HL-60/S4 treated with retinoic acid at 250 ng/mL for 4 days and 3 days (cell line): Measurements from ENCODE around the gene GLB1L.

Experiments
- in situ Hi-C: fragments of 300-500 bp; cut with MboI; formaldehyde crosslinking; loops from 2 replicates; pipeline ENCODE4 v1.7.0; 2022; ENCODE audit warnings: low sequenced_read_pairs

GLB1L gene

GRCh38 chr2:219228041-219228910 lies 17.0 kb downstream of the GLB1L start:
- in situ Hi-C loops, result no loop called here

DNA sequence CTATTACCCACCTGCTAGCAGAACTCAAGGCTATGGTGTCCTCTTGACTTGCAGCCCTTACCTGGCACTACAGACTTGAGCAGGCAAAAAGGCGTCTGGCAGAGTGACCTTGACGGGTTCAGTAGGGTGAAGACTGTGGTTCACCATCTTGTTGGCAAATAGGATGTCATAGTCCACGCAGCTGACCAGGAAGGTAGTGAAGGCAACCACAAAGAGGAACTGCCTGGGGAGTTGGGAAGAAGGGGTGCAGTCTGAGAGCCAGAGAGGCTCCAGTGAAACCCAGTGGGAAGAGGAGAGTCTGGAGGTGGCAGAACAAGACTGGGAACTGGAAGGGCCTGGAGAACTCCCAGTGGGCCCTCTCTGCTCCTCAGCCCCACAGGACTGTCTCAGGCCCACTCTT lies 19.9 kb downstream of the GLB1L start:
- in situ Hi-C loops, result no loop called here

- in situ Hi-C loops, result no loop called here
Measured at GRCh38 chr2:219223831-219224610, 21.2 kb downstream of the GLB1L start.

GRCh38 chr2:219221957-219222518 lies 23.2 kb downstream of the GLB1L start:
- in situ Hi-C loops, result no loop called here

DNA sequence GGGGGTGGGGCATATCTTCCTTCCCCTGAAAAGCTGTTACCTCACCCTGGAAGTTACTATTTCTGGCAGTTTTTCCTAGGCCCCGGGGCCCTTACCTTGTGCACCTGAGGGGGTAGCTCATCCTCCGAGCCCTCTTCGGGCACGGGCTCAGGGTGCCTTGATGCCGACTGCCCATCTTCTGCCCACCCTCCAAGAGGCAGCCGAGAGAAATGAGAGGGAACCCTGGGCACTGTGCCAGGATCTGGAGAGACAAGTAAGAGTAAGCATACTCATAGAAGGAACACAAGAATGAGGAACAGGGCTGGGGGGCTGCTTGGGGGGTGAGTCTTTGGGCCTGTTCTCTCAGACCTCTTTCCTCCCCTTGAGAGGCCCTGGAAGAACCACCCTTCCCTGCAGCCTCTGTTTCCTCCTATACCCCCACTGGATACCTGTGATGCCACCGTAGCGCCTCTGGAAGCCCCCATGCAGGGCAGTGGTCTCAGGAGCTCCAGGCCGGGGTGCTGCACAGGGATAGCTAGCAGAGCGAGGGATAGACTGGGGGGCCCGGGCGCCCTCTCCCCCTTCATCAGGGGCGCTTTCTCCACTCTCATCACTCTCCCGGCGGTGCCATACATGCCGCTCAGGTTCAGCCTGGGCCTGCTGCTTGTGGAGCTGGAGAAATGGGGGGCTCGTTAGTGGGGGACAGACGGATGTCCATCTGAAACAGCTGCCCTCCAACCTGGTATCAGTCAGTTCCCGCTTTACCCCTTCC lies 24.4 kb downstream of the GLB1L start:
- in situ Hi-C loops, result no loop called here

GRCh38 chr2:219219784-219220532 lies 25.3 kb downstream of the GLB1L start:
- in situ Hi-C loops, result no loop called here

- in situ Hi-C loops, result no loop called here
Measured at GRCh38 chr2:219218732-219219701, 26.2 kb downstream of the GLB1L start, which contains the start of gene ABCB6. ABCB6 (minus strand) TSS chr2:219218958; CDS start chr2:219218673, 285 bp downstream.

DNA sequence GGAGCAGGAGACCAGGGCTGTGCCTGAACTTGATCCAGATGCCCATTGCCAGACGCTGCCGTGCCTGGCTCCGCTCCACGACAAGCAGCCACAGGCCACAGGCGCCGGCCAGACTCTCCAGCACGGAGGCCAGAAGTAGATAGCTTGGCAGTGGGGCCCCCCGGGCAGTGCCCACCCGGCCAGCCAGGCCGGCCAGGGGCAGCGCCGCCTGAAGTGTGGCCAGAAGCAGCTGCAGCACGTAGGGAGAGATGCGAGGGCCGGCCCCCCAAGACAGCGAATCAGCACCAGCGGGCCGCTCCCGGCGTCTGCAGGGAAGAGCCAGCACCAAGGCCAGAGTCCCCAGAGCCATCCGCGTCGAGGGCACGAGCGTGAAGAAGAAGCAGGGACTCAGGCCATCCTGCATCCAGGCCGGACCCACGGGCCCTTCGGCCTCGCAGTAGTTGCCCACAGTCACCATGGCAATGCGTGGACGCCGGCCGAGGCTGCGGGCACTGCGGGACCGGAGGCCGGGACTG lies 27.0 kb downstream of the GLB1L start:
- in situ Hi-C loops, result no loop called here

DNA sequence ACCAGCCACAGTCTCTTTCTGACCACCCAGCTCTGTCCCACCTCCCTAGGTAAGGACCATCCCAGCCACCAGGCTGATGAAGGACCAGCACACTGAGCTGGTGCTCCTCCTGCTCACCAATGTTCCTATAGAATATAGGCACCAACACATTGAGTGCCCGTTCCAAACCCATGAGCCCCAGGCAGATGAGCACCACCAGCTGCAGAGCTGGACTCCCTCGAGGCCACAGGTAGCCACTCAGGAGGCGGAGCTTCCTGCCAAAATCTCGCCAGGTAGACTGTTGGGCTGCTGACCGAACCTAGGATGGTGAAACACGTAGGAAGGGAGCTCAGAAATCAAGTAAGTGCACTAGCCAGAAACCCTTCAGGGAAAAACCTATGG lies 28.7 kb downstream of the GLB1L start:
- in situ Hi-C loops, result no loop called here

- in situ Hi-C loops, result no loop called here
Measured at GRCh38 chr2:219215871-219216534, 29.2 kb downstream of the GLB1L start.

DNA sequence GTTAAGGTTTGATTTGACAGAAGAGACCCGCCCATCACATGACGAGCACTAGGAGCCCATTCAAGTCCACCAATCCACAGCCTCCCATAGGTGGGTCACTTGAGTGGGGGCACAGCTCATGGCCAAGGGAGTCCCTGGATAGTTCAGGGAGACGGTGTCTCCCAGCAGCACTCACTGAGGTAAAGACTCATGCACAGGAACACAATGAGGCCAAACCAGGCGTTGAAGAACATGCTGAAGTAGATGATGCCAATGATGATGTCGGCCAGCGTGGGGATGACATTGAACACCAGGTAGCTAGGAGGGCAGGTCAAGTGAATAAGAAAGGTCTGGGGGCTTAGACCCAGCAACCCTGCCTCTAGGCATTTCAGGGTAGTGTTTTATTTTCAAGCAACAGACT lies 30.5 kb downstream of the GLB1L start:
- in situ Hi-C loops, result no loop called here

- in situ Hi-C loops, result no loop called here
Measured at GRCh38 chr2:219214141-219214540, 31.1 kb downstream of the GLB1L start.

DNA sequence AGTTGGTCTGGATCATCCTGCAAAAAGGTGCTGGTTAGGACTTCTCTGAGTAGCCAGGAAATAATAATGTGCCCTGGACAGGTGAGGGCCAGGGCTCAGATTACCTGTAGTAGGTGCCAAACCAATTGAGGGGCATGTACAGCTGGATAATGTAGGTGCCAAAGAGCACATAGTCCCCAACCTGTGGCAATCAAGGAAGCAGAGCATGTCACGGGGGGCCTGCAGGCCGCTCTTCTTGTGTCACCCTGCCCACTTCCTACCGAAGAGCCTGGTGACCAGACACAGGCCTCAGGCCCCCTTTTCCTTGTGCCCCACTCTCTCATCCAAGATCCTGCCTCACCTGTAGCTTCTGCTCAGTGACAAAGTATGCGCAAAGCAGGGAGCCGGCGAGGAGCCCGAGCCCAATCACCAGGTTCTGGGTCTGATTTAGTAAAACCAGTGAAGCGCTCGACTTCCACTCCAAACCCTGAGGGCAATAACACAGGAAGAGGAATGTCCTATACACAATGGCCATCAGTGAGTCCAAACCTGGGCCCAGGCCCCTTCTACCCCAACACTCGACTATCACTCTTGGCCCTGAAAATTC lies 31.7 kb downstream of the GLB1L start:
- in situ Hi-C loops, result no loop called here

GRCh38 chr2:219213026-219213415 lies 32.2 kb downstream of the GLB1L start:
- in situ Hi-C loops, result no loop called here

DNA sequence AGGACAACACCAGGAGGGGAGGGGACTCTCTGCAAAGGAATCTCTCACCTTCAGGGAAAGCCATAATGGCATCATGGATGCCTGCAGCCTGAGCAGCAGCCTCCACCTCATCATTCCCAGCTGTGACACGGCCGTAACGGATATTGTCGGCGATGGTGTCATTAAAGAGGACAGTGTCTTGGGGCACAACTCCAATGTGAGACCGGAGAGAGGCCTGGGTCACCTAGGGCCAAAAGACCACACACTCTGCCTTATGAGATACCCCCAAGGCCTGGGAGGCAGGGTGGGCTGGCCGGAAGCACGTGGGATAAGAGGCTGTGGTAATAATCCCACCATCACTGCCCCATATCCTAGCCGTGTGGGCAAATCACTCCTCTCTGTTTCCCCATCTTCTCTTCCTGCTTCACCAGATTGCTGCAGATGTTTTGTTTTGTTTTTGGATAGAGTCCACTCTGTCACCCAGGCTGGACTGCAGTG lies 34.3 kb downstream of the GLB1L start:
- in situ Hi-C loops, result no loop called here

- in situ Hi-C loops, result no loop called here
Measured at GRCh38 chr2:219210196-219210885, 34.9 kb downstream of the GLB1L start.
